HepG2 (cell line): ENCODE data around the gene DYNC1I2. TPM values are rescaled to one million over a fixed set of nuclear protein-coding genes. Genes with fewer than 3 reads are reported as not detected.

Experiments
- ATF7 ChIP-seq, 2 experiments: fragments of 450-650 bp in 1 of 2; sonication (generic) in 1 of 2; formaldehyde crosslinking in 1 of 2; IDR thresholded peaks; 2 replicates each; pipeline versions ENCODE4 v1.4.0 to v1.6.1; 2016 to 2020; ENCODE audit warnings: antibody characterized with exemption in 1 of 2, mild to moderate bottlenecking in 1 of 2, missing genetic modification reagents in 1 of 2
- CREB1 ChIP-seq, 2 experiments: fragments of 450-650 bp in 1 of 2; IDR thresholded peaks; 2 replicates each; pipeline ENCODE4 v1.6.1; 2016 to 2017; ENCODE audit warnings: control low read depth in 1 of 2, mild to moderate bottlenecking in 1 of 2, missing compliant biosample characterization in 1 of 2, missing genetic modification characterization in 1 of 2
- EP300 ChIP-seq, 3 experiments: sonication (generic) in 1 of 3; formaldehyde crosslinking in 1 of 3; IDR thresholded peaks; 2 replicates each; pipeline versions ENCODE4 v1.5.1 to v1.6.1; 2011 to 2020; ENCODE audit warnings: low read depth in 2 of 3, low read length in 2 of 3, borderline replicate concordance in 1 of 3, improper control_type of control experiment in 1 of 3, mild to moderate bottlenecking in 1 of 3, missing genetic modification reagents in 1 of 3, moderate library complexity in 1 of 3
- NPAS2 ChIP-seq: sonication (generic); formaldehyde crosslinking; IDR thresholded peaks from 2 replicates; pipeline ENCODE4 v1.8.0; 2022; ENCODE audit warnings: mild to moderate bottlenecking, missing genetic modification reagents, borderline replicate concordance
- NR2F6 ChIP-seq, 2 experiments: IDR thresholded peaks; 2 replicates each; pipeline ENCODE4 v1.6.1; 2016; ENCODE audit warnings: antibody characterized with exemption in 1 of 2, mild to moderate bottlenecking in 1 of 2
- POGZ ChIP-seq: sonication (generic); formaldehyde crosslinking; IDR thresholded peaks from 2 replicates; pipeline ENCODE4 v1.4.0; 2020; ENCODE audit warnings: mild to moderate bottlenecking, missing genetic modification reagents
- SOX5 ChIP-seq: IDR thresholded peaks from 2 replicates; pipeline ENCODE4 v1.6.1; 2016; ENCODE audit warnings: borderline replicate concordance
- TCF7 ChIP-seq: sonication (generic); IDR thresholded peaks from 2 replicates; pipeline ENCODE4 v1.6.1; 2016; ENCODE audit warnings: antibody characterized with exemption, low read depth
- TP53 ChIP-seq: sonication (generic); formaldehyde crosslinking; conservative IDR thresholded peaks from 2 replicates; pipeline ENCODE4 v1.4.0; 2020; ENCODE audit warnings: missing genetic modification reagents
- ZBTB42 ChIP-seq: sonication (generic); formaldehyde crosslinking; IDR thresholded peaks from 2 replicates; pipeline ENCODE4 v1.5.0; 2020; ENCODE audit warnings: mild to moderate bottlenecking, missing genetic modification reagents
- ZBTB7B ChIP-seq: sonication (generic); formaldehyde crosslinking; IDR thresholded peaks from 2 replicates; pipeline ENCODE4 v1.4.0; 2020; ENCODE audit warnings: missing genetic modification reagents
- ZMYM4 ChIP-seq: sonication (generic); formaldehyde crosslinking; IDR thresholded peaks from 2 replicates; pipeline ENCODE4 v1.8.1; 2023; ENCODE audit warnings: mild to moderate bottlenecking, missing genetic modification reagents
- ZNF350 ChIP-seq: sonication (generic); formaldehyde crosslinking; IDR thresholded peaks from 2 replicates; pipeline ENCODE4 v1.4.0; 2020; ENCODE audit warnings: mild to moderate bottlenecking, low read depth, missing genetic modification reagents, borderline replicate concordance
- polyA plus RNA-seq, 8 experiments: library from polyadenylated mRNA; depleted of rRNA in 3 of 8; stranded (reverse) in 7 of 8; unstranded in 1 of 8; fragments of >200 nt; fragmentation: Illumina TruSeq in 4 of 8; extraction: Trizol in 4 of 8; gene quantifications; 2 replicates each; pipeline versions ENCODE4 v1.2.1 to v1.2.3, GENCODE V29; 2011 to 2016; ENCODE audit warnings: low read depth in 4 of 8, missing spikeins in 1 of 8, mixed read lengths in 1 of 8; ENCODE audit not compliant: insufficient read depth in 1 of 8
- total RNA-seq, 5 experiments: library from RNA; depleted of rRNA; stranded (reverse); fragments of >200 nt; fragmentation: Illumina TruSeq; extraction: Trizol; gene quantifications; 2 replicates each; pipeline ENCODE4 v1.2.3, GENCODE V29; 2016; ENCODE audit warnings: low read depth in 1 of 5
- TF ChIP-seq, protein P1 (sequence below): sonication (generic); formaldehyde crosslinking; IDR thresholded peaks from 2 replicates; pipeline ENCODE4 v1.4.0; 2020; ENCODE audit warnings: missing genetic modification reagents
- TF ChIP-seq, protein P2 (sequence below): sonication (generic); formaldehyde crosslinking; IDR thresholded peaks from 2 replicates; pipeline ENCODE4 v1.8.0; 2022; ENCODE audit warnings: missing genetic modification reagents, mild to moderate bottlenecking, moderate library complexity, borderline replicate concordance
- TF ChIP-seq, protein P3 (sequence below): sonication (generic); formaldehyde crosslinking; IDR thresholded peaks from 2 replicates; pipeline ENCODE4 v1.5.1; 2020; ENCODE audit warnings: mild to moderate bottlenecking, missing genetic modification reagents, borderline replicate concordance

Gene DYNC1I2
- total and polyA plus RNA-seq, 2 of the 13 experiments (the other 11 are each of a cell fraction or from before 2014, with no cell fraction given) = 84.0 to 99.8 TPM

DNA sequence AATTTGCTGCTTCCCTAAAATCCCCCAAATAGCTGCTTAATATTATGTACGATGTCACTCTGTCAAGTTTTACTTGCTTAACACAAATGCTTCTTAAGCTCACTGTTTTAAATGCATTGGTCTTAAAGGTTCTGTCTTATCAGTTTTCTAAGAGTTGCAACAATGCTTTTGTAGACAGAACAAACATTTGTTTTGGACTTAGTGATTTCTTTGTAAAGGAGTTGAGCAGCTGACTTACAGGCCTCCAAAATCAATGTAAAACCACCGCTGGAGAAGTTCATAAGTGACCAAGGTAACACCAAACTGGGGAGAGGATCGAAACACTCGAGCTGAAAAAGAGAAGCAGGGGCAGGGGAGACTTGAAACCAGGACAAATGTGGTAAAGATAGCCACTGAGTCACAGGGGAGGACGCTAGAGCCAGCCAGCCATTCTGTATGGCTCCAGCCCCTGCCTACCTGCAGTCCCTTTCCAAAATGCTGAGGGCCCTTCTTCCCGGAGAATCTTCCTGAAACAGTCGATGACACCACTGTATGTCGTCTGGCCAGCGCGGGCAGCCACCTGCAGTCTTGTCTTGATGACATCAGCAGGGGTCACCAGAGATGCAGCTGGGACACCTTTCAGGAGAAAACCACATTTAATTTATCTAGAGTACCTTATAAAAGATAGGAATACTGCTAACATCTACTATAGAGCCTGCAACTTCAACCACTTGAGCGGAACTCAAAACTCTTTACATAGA is 100.2 kb downstream of the DYNC1I2 start (continued):
- TF ChIP-seq, protein P1, sequence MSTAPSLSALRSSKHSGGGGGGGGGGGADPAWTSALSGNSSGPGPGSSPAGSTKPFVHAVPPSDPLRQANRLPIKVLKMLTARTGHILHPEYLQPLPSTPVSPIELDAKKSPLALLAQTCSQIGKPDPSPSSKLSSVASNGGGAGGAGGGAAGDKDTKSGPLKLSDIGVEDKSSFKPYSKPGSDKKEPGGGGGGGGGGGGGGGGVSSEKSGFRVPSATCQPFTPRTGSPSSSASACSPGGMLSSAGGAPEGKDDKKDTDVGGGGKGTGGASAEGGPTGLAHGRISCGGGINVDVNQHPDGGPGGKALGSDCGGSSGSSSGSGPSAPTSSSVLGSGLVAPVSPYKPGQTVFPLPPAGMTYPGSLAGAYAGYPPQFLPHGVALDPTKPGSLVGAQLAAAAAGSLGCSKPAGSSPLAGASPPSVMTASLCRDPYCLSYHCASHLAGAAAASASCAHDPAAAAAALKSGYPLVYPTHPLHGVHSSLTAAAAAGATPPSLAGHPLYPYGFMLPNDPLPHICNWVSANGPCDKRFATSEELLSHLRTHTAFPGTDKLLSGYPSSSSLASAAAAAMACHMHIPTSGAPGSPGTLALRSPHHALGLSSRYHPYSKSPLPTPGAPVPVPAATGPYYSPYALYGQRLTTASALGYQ = 0 out of 2 replicates have a peak, but pooled peaks have one; percentile 27
- TF ChIP-seq ZNF350 (CRISPR knock-in tag) (0 out of 2 replicates have a peak, but pooled peaks have one; percentile 35), SOX5 (CRISPR knock-in tag) (peak; percentile 92), TCF7 (peak; percentile 61), CREB1 (IDR thresholded peaks at IDR 0.05) (peak; percentile 48; the same call in 1 of the 2 replicates), CREB1 (CRISPR knock-in tag; IDR thresholded peaks at IDR 0.05) (no peak), TP53 (CRISPR knock-in tag) (no peak), EP300 (IDR thresholded peaks at IDR 0.05; ENCODE audit: low read depth in 2 of 2, low read length in 2 of 2) (peak in 1 of 2 experiments; percentile 75; a peak in 2 of 4 replicates), EP300 (CRISPR knock-in tag; IDR thresholded peaks at IDR 0.05; ENCODE audit: borderline replicate concordance) (no peak), ZBTB42 (CRISPR knock-in tag) (no peak), POGZ (CRISPR knock-in tag) (0 out of 2 replicates have a peak, but pooled peaks have one; percentile 41), ZBTB7B (CRISPR knock-in tag) (0 out of 2 replicates have a peak, but pooled peaks have one; percentile 36), NPAS2 (CRISPR knock-in tag) (no peak), NR2F6 (IDR thresholded peaks at IDR 0.05) (peak; percentile 19; the same call in 1 of the 2 replicates), NR2F6 (CRISPR knock-in tag; IDR thresholded peaks at IDR 0.05) (no peak), ZMYM4 (CRISPR knock-in tag) (peak; percentile 30), ATF7 (IDR thresholded peaks at IDR 0.05) (no peak), ATF7 (CRISPR knock-in tag; IDR thresholded peaks at IDR 0.05) (no peak)
- TF ChIP-seq, protein P2, sequence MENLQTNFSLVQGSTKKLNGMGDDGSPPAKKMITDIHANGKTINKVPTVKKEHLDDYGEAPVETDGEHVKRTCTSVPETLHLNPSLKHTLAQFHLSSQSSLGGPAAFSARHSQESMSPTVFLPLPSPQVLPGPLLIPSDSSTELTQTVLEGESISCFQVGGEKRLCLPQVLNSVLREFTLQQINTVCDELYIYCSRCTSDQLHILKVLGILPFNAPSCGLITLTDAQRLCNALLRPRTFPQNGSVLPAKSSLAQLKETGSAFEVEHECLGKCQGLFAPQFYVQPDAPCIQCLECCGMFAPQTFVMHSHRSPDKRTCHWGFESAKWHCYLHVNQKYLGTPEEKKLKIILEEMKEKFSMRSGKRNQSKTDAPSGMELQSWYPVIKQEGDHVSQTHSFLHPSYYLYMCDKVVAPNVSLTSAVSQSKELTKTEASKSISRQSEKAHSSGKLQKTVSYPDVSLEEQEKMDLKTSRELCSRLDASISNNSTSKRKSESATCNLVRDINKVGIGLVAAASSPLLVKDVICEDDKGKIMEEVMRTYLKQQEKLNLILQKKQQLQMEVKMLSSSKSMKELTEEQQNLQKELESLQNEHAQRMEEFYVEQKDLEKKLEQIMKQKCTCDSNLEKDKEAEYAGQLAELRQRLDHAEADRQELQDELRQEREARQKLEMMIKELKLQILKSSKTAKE (CRISPR knock-in tag) = no peak
- TF ChIP-seq, protein P3, sequence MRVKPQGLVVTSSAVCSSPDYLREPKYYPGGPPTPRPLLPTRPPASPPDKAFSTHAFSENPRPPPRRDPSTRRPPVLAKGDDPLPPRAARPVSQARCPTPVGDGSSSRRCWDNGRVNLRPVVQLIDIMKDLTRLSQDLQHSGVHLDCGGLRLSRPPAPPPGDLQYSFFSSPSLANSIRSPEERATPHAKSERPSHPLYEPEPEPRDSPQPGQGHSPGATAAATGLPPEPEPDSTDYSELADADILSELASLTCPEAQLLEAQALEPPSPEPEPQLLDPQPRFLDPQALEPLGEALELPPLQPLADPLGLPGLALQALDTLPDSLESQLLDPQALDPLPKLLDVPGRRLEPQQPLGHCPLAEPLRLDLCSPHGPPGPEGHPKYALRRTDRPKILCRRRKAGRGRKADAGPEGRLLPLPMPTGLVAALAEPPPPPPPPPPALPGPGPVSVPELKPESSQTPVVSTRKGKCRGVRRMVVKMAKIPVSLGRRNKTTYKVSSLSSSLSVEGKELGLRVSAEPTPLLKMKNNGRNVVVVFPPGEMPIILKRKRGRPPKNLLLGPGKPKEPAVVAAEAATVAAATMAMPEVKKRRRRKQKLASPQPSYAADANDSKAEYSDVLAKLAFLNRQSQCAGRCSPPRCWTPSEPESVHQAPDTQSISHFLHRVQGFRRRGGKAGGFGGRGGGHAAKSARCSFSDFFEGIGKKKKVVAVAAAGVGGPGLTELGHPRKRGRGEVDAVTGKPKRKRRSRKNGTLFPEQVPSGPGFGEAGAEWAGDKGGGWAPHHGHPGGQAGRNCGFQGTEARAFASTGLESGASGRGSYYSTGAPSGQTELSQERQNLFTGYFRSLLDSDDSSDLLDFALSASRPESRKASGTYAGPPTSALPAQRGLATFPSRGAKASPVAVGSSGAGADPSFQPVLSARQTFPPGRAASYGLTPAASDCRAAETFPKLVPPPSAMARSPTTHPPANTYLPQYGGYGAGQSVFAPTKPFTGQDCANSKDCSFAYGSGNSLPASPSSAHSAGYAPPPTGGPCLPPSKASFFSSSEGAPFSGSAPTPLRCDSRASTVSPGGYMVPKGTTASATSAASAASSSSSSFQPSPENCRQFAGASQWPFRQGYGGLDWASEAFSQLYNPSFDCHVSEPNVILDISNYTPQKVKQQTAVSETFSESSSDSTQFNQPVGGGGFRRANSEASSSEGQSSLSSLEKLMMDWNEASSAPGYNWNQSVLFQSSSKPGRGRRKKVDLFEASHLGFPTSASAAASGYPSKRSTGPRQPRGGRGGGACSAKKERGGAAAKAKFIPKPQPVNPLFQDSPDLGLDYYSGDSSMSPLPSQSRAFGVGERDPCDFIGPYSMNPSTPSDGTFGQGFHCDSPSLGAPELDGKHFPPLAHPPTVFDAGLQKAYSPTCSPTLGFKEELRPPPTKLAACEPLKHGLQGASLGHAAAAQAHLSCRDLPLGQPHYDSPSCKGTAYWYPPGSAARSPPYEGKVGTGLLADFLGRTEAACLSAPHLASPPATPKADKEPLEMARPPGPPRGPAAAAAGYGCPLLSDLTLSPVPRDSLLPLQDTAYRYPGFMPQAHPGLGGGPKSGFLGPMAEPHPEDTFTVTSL (CRISPR knock-in tag) = peak; percentile 69; the same call in 1 of the 2 replicates
